DMS 273 treated with DMSO at 0.1 percent for 48 hours (cell line): Measurements from ENCODE around the gene SIGLEC14.
"Not testable (repeated sequence)": the region's sequence is repeated elsewhere in the genome, so short reads cannot be mapped to it uniquely, and the experiment has no call there.

Experiments
- DNase-seq: peaks from one replicate; lab custom pipeline; 2025; lab: John Stamatoyannopoulos, UW

SIGLEC14 gene

GRCh38 chr19:51646730-51647129 is at the start of gene SIGLEC14:
SIGLEC14 (minus strand) TSS chr19:51646825; CDS start chr19:51646759, 66 bp downstream.
- DNase-seq, result not testable (repeated sequence)

- no peak for DNase-seq
Observed at GRCh38 chr19:51695702-51696315, 49.2 kb upstream of the SIGLEC14 start.

- DNase-seq, result no peak
Observed at GRCh38 chr19:51695088-51695487, 48.5 kb upstream of the SIGLEC14 start.

- no peak for DNase-seq
Observed at GRCh38 chr19:51694318-51695085, 47.9 kb upstream of the SIGLEC14 start.

- DNase-seq, result no peak
Observed at GRCh38 chr19:51693819-51694218, 47.2 kb upstream of the SIGLEC14 start.

- no peak for DNase-seq
Observed at GRCh38 chr19:51693260-51693659, 46.6 kb upstream of the SIGLEC14 start, which contains the start of gene SPACA6. SPACA6 (plus strand) TSS chr19:51693330; CDS start chr19:51693527, 197 bp downstream.

GRCh38 chr19:51692468-51692867 is 45.8 kb upstream of the SIGLEC14 start:
- DNase-seq, result no peak

- DNase-seq, result no peak
Observed at GRCh38 chr19:51691584-51692428, 45.2 kb upstream of the SIGLEC14 start.

GRCh38 chr19:51691074-51691583 is 44.5 kb upstream of the SIGLEC14 start:
- DNase-seq, result no peak

GRCh38 chr19:51690454-51691073 is 43.9 kb upstream of the SIGLEC14 start:
- DNase-seq, result no peak

- DNase-seq, result no peak
Observed at GRCh38 chr19:51689751-51690453, 43.3 kb upstream of the SIGLEC14 start.

- DNase-seq, result no peak
Observed at GRCh38 chr19:51688671-51689571, 42.3 kb upstream of the SIGLEC14 start.

GRCh38 chr19:51687791-51688670 is 41.4 kb upstream of the SIGLEC14 start:
- no peak for DNase-seq

GRCh38 chr19:51686171-51686570 is 39.5 kb upstream of the SIGLEC14 start:
- no peak for DNase-seq

GRCh38 chr19:51681286-51681941 is 34.8 kb upstream of the SIGLEC14 start:
- DNase-seq, result no peak

GRCh38 chr19:51680474-51680873 is 33.8 kb upstream of the SIGLEC14 start:
- DNase-seq, result no peak

- DNase-seq, result no peak
Observed at GRCh38 chr19:51676566-51677083, 30.0 kb upstream of the SIGLEC14 start.

- DNase-seq, result not testable (repeated sequence)
Observed at GRCh38 chr19:51675911-51676565, 29.4 kb upstream of the SIGLEC14 start.
